ENCODE data around the gene CCDC188.

The CCDC188 gene

DNA sequence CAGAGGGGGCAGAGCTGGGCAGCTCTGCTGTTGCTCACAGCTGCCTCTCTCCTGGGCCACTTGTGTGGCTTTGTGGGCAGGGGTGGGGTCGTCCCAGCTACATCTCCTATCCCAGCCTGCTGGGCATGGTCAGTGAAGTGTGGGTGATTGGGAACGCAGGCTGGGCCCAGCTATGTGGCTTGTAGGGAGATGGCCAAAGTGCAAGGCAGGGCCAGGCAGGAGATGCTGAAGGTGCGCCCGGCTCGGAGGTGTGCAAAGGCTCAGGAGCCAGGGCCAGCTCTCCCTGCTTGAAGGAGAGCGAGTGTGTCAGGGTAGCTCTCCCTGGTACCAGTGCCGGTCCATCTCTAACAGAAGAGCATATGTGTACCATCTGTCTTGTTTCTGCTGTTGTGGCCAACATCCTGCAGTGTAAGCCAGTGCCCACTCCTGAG is 43.4 kb downstream of the CCDC188 start:
- H3K4me1 ChIP-seq (ENCODE audit: control insufficient read depth, insufficient read depth, low read length) = no peaks in the 10 kb centered on the region
- TF ChIP-seq, protein P1, sequence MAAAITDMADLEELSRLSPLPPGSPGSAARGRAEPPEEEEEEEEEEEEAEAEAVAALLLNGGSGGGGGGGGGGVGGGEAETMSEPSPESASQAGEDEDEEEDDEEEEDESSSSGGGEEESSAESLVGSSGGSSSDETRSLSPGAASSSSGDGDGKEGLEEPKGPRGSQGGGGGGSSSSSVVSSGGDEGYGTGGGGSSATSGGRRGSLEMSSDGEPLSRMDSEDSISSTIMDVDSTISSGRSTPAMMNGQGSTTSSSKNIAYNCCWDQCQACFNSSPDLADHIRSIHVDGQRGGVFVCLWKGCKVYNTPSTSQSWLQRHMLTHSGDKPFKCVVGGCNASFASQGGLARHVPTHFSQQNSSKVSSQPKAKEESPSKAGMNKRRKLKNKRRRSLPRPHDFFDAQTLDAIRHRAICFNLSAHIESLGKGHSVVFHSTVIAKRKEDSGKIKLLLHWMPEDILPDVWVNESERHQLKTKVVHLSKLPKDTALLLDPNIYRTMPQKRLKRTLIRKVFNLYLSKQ (tag by site-specific recombination; IDR thresholded peaks at IDR 0.05; ENCODE audit: borderline replicate concordance) = no peak
- TF ChIP-seq ZFP37 (tag by site-specific recombination; IDR thresholded peaks at IDR 0.05) = no peak
- TF ChIP-seq BCL11A (tag by site-specific recombination; IDR thresholded peaks at IDR 0.05; ENCODE audit: low read depth) = no peak
- TF ChIP-seq ZNF596 (tag by site-specific recombination; IDR thresholded peaks at IDR 0.05) = no peak
- TF ChIP-seq, protein P2, sequence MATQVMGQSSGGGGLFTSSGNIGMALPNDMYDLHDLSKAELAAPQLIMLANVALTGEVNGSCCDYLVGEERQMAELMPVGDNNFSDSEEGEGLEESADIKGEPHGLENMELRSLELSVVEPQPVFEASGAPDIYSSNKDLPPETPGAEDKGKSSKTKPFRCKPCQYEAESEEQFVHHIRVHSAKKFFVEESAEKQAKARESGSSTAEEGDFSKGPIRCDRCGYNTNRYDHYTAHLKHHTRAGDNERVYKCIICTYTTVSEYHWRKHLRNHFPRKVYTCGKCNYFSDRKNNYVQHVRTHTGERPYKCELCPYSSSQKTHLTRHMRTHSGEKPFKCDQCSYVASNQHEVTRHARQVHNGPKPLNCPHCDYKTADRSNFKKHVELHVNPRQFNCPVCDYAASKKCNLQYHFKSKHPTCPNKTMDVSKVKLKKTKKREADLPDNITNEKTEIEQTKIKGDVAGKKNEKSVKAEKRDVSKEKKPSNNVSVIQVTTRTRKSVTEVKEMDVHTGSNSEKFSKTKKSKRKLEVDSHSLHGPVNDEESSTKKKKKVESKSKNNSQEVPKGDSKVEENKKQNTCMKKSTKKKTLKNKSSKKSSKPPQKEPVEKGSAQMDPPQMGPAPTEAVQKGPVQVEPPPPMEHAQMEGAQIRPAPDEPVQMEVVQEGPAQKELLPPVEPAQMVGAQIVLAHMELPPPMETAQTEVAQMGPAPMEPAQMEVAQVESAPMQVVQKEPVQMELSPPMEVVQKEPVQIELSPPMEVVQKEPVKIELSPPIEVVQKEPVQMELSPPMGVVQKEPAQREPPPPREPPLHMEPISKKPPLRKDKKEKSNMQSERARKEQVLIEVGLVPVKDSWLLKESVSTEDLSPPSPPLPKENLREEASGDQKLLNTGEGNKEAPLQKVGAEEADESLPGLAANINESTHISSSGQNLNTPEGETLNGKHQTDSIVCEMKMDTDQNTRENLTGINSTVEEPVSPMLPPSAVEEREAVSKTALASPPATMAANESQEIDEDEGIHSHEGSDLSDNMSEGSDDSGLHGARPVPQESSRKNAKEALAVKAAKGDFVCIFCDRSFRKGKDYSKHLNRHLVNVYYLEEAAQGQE (tag by site-specific recombination; IDR thresholded peaks at IDR 0.05) = peak; percentile 18; the same call in 1 of the 2 replicates
- TF ChIP-seq, protein P3, sequence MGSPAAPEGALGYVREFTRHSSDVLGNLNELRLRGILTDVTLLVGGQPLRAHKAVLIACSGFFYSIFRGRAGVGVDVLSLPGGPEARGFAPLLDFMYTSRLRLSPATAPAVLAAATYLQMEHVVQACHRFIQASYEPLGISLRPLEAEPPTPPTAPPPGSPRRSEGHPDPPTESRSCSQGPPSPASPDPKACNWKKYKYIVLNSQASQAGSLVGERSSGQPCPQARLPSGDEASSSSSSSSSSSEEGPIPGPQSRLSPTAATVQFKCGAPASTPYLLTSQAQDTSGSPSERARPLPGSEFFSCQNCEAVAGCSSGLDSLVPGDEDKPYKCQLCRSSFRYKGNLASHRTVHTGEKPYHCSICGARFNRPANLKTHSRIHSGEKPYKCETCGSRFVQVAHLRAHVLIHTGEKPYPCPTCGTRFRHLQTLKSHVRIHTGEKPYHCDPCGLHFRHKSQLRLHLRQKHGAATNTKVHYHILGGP (tag by site-specific recombination; IDR thresholded peaks at IDR 0.05) = no peak
- no peaks in the 10 kb centered on the region for H3K9me3 ChIP-seq (ENCODE audit: control insufficient read depth, insufficient read depth, low read depth, low read length)
- POLR2A ChIA-PET = no interaction called here
- CTCF ChIA-PET = interaction anchor here (0.9 kb wide), 1 partner anchor 377 kb away, joined by 3 read pairs; no protein-coding TSS in a partner anchor
- H3K36me3 ChIP-seq (ENCODE audit: control insufficient read depth in 2 of 2, insufficient read depth in 1 of 2, low read length in 2 of 2) = peaks cover 14 to 98% of the 10 kb centered on the region in 2 experiments; a peak in 2 of 3 replicates
- H3K4me3 ChIP-seq (ENCODE audit: low read depth, low read length) = no peak overlapping the region
- no peak overlapping the region for H3K27ac ChIP-seq (ENCODE audit: extremely low read depth, low read depth, low read length)

DNA sequence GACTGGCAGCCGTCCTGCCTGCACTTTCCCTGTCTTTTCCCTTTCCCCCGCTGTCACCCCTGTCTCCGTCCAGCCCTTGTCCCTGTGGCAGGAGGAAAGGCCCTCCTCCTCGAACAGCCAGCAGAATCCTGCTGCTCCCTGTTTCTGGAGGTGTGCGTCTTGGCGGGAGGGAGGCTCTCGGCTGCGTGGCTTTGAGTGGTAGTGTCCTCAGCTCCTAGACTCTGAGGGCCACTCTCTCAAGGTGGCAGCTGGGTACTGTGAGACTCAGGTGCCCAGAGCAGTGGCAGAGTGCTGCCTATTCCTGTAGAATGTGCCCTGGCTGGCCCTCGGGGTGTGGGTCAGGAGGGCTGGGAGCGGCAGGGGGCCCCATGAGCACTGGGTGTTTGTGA is 44.0 kb downstream of the CCDC188 start:
- H3K27ac ChIP-seq (ENCODE audit: extremely low read depth, low read depth, low read length) = no peak overlapping the region
- ChIA-PET CTCF (no interaction called here), POLR2A (no interaction called here)
- no peaks in the 10 kb centered on the region for H3K4me1 ChIP-seq (ENCODE audit: control insufficient read depth, insufficient read depth, low read length)
- TF ChIP-seq ZNF792 (tag by site-specific recombination; IDR thresholded peaks at IDR 0.05) = no peak
- TF ChIP-seq PRDM1 (tag by site-specific recombination; IDR thresholded peaks at IDR 0.05) = 0 out of 2 replicates have a peak, but pooled peaks have one; percentile 44
- TF ChIP-seq, protein P4, sequence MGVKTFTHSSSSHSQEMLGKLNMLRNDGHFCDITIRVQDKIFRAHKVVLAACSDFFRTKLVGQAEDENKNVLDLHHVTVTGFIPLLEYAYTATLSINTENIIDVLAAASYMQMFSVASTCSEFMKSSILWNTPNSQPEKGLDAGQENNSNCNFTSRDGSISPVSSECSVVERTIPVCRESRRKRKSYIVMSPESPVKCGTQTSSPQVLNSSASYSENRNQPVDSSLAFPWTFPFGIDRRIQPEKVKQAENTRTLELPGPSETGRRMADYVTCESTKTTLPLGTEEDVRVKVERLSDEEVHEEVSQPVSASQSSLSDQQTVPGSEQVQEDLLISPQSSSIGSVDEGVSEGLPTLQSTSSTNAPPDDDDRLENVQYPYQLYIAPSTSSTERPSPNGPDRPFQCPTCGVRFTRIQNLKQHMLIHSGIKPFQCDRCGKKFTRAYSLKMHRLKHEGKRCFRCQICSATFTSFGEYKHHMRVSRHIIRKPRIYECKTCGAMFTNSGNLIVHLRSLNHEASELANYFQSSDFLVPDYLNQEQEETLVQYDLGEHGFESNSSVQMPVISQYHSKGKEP (tag by site-specific recombination; IDR thresholded peaks at IDR 0.05) = no peak
- TF ChIP-seq, protein P5, sequence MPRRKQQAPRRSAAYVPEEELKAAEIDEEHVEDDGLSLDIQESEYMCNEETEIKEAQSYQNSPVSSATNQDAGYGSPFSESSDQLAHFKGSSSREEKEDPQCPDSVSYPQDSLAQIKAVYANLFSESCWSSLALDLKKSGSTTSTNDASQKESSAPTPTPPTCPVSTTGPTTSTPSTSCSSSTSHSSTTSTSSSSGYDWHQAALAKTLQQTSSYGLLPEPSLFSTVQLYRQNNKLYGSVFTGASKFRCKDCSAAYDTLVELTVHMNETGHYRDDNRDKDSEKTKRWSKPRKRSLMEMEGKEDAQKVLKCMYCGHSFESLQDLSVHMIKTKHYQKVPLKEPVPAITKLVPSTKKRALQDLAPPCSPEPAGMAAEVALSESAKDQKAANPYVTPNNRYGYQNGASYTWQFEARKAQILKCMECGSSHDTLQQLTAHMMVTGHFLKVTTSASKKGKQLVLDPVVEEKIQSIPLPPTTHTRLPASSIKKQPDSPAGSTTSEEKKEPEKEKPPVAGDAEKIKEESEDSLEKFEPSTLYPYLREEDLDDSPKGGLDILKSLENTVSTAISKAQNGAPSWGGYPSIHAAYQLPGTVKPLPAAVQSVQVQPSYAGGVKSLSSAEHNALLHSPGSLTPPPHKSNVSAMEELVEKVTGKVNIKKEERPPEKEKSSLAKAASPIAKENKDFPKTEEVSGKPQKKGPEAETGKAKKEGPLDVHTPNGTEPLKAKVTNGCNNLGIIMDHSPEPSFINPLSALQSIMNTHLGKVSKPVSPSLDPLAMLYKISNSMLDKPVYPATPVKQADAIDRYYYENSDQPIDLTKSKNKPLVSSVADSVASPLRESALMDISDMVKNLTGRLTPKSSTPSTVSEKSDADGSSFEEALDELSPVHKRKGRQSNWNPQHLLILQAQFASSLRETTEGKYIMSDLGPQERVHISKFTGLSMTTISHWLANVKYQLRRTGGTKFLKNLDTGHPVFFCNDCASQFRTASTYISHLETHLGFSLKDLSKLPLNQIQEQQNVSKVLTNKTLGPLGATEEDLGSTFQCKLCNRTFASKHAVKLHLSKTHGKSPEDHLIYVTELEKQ (tag by site-specific recombination; IDR thresholded peaks at IDR 0.05; ENCODE audit: borderline replicate concordance) = no peak
- H3K9me3 ChIP-seq (ENCODE audit: control insufficient read depth, insufficient read depth, low read depth, low read length) = no peaks in the 10 kb centered on the region
- no peak overlapping the region for H3K4me3 ChIP-seq (ENCODE audit: low read depth, low read length)
- peaks cover 17 to 98% of the 10 kb centered on the region in 2 experiments; a peak in 2 of 3 replicates for H3K36me3 ChIP-seq (ENCODE audit: control insufficient read depth in 2 of 2, insufficient read depth in 1 of 2, low read length in 2 of 2)
